Stimulated activated memory B cell treated with anti-CD40 and anti-IgM and Interleukin-4, amounts not matched to agents 10 μg/mL and 1 μg/mL and 100 μg/mL, for 72 hours (primary cell): ENCODE data around the gene SSBP2.
"Not testable (repeated sequence)": the region's sequence is repeated elsewhere in the genome, so short reads cannot be mapped to it uniquely, and the experiment has no call there.

Experiments used
- ATAC-seq: fragments of 150-1000 bp; cut with Tn5 transposase; 2 replicates; pipeline ENCODE4 v1.10.0; 2021
- H3K27ac Mint-ChIP-seq: one replicate; pipeline ENCODE4 v1.8.0; 2022; ENCODE audit warnings: mild to moderate bottlenecking, mixed read lengths
- H3K27me3 Mint-ChIP-seq: one replicate; pipeline ENCODE4 v1.8.0; 2022; ENCODE audit warnings: mixed read lengths
- H3K36me3 Mint-ChIP-seq: one replicate; pipeline ENCODE4 v1.8.0; 2022; ENCODE audit warnings: mixed read lengths
- H3K4me1 Mint-ChIP-seq: one replicate; pipeline ENCODE4 v1.8.0; 2022; ENCODE audit warnings: mixed read lengths
- H3K4me3 Mint-ChIP-seq: one replicate; pipeline ENCODE4 v1.8.0; 2022; ENCODE audit warnings: mild to moderate bottlenecking, moderate library complexity, mixed read lengths
- H3K9me3 Mint-ChIP-seq: one replicate; pipeline ENCODE4 v1.8.0; 2022; ENCODE audit warnings: mixed read lengths

The SSBP2 gene

GRCh38 chr5:81495286-81495685 lies 255.6 kb downstream of the SSBP2 start:
- Mint-ChIP-seq H3K9me3 (no peaks in the 10 kb centered on the region), H3K4me3 (no peak overlapping the region), H3K4me1 (no peaks in the 10 kb centered on the region), H3K27me3 (no peaks in the 10 kb centered on the region), H3K27ac (no peak overlapping the region), H3K36me3 (no peaks in the 10 kb centered on the region)
- no peak for ATAC-seq

GRCh38 chr5:81488862-81489261 lies 262.0 kb downstream of the SSBP2 start:
- no peaks in the 10 kb centered on the region for H3K36me3 Mint-ChIP-seq
- H3K9me3 Mint-ChIP-seq: no peaks in the 10 kb centered on the region
- H3K27me3 Mint-ChIP-seq: no peaks in the 10 kb centered on the region
- no peak overlapping the region for H3K27ac Mint-ChIP-seq
- no peak for ATAC-seq
- H3K4me1 Mint-ChIP-seq: no peaks in the 10 kb centered on the region
- H3K4me3 Mint-ChIP-seq: no peak overlapping the region

- no peaks in the 10 kb centered on the region for H3K27me3 Mint-ChIP-seq
- H3K9me3 Mint-ChIP-seq: no peaks in the 10 kb centered on the region
- H3K36me3 Mint-ChIP-seq: no peaks in the 10 kb centered on the region
- H3K4me1 Mint-ChIP-seq: no peaks in the 10 kb centered on the region
- H3K27ac Mint-ChIP-seq: no peak overlapping the region
- no peak for ATAC-seq
- H3K4me3 Mint-ChIP-seq: no peak overlapping the region
Observed at GRCh38 chr5:81486711-81487110, 264.2 kb downstream of the SSBP2 start.

- Mint-ChIP-seq H3K4me3 (no peak overlapping the region), H3K27me3 (no peaks in the 10 kb centered on the region), H3K27ac (no peak overlapping the region), H3K9me3 (no peaks in the 10 kb centered on the region), H3K36me3 (no peaks in the 10 kb centered on the region), H3K4me1 (no peaks in the 10 kb centered on the region)
- no peak for ATAC-seq
Observed at GRCh38 chr5:81482595-81482994, 268.3 kb downstream of the SSBP2 start.

- H3K4me3 Mint-ChIP-seq, ATAC-seq, H3K27me3 Mint-ChIP-seq, H3K9me3 Mint-ChIP-seq, H3K4me1 Mint-ChIP-seq, H3K27ac Mint-ChIP-seq: not testable (repeated sequence)
- H3K36me3 Mint-ChIP-seq: peaks cover 24% of the 10 kb centered on the region
Observed at GRCh38 chr5:81473395-81473794, 277.5 kb downstream of the SSBP2 start.

- peaks cover 3% of the 10 kb centered on the region for H3K9me3 Mint-ChIP-seq
- H3K4me3 Mint-ChIP-seq: no peak overlapping the region
- peaks cover 20% of the 10 kb centered on the region for H3K36me3 Mint-ChIP-seq
- H3K27ac Mint-ChIP-seq: no peak overlapping the region
- H3K4me1 Mint-ChIP-seq: no peaks in the 10 kb centered on the region
- H3K27me3 Mint-ChIP-seq: no peaks in the 10 kb centered on the region
- no peak for ATAC-seq
Observed at GRCh38 chr5:81469676-81470075, 281.2 kb downstream of the SSBP2 start.

GRCh38 chr5:81450940-81451339 lies 300.0 kb downstream of the SSBP2 start:
- Mint-ChIP-seq H3K4me3 (no peak overlapping the region), H3K4me1 (no peaks in the 10 kb centered on the region), H3K27ac (no peak overlapping the region), H3K36me3 (peaks cover 47% of the 10 kb centered on the region), H3K27me3 (no peaks in the 10 kb centered on the region), H3K9me3 (no peaks in the 10 kb centered on the region)
- no peak for ATAC-seq

GRCh38 chr5:81435023-81435422 lies 315.9 kb downstream of the SSBP2 start:
- Mint-ChIP-seq H3K4me1 (no peaks in the 10 kb centered on the region), H3K9me3 (no peaks in the 10 kb centered on the region), H3K27ac (no peak overlapping the region), H3K27me3 (no peaks in the 10 kb centered on the region), H3K36me3 (peaks cover 5% of the 10 kb centered on the region), H3K4me3 (no peak overlapping the region)
- ATAC-seq: no peak

GRCh38 chr5:81429985-81430384 lies 320.9 kb downstream of the SSBP2 start:
- ATAC-seq: no peak
- H3K9me3 Mint-ChIP-seq: no peaks in the 10 kb centered on the region
- no peaks in the 10 kb centered on the region for H3K27me3 Mint-ChIP-seq
- peaks cover 5% of the 10 kb centered on the region for H3K36me3 Mint-ChIP-seq
- no peak overlapping the region for H3K4me3 Mint-ChIP-seq
- no peak overlapping the region for H3K27ac Mint-ChIP-seq
- peaks cover 9% of the 10 kb centered on the region for H3K4me1 Mint-ChIP-seq

- no peak overlapping the region for H3K27ac Mint-ChIP-seq
- H3K4me1 Mint-ChIP-seq: peaks cover 9% of the 10 kb centered on the region
- H3K27me3 Mint-ChIP-seq: no peaks in the 10 kb centered on the region
- no peak for ATAC-seq
- no peak overlapping the region for H3K4me3 Mint-ChIP-seq
- H3K9me3 Mint-ChIP-seq: no peaks in the 10 kb centered on the region
- peaks cover under 1% of the 10 kb centered on the region for H3K36me3 Mint-ChIP-seq
Observed at GRCh38 chr5:81429363-81429762, 321.5 kb downstream of the SSBP2 start.

- no peak overlapping the region for H3K4me3 Mint-ChIP-seq
Observed at GRCh38 chr5:81428861-81429260, 322.0 kb downstream of the SSBP2 start.

GRCh38 chr5:81428446-81428845 lies 322.5 kb downstream of the SSBP2 start:
- H3K9me3 Mint-ChIP-seq: no peaks in the 10 kb centered on the region
- peaks cover 9% of the 10 kb centered on the region for H3K4me1 Mint-ChIP-seq
- H3K36me3 Mint-ChIP-seq: no peaks in the 10 kb centered on the region
- no peak for ATAC-seq
- no peaks in the 10 kb centered on the region for H3K27me3 Mint-ChIP-seq
- no peak overlapping the region for H3K4me3 Mint-ChIP-seq
- H3K27ac Mint-ChIP-seq: no peak overlapping the region

More at GRCh38 chr5:81428861-81429260, 322.0 kb downstream of the SSBP2 start:
- H3K27ac Mint-ChIP-seq: no peak overlapping the region
- ATAC-seq: no peak
- no peaks in the 10 kb centered on the region for H3K36me3 Mint-ChIP-seq
- no peaks in the 10 kb centered on the region for H3K27me3 Mint-ChIP-seq
- no peaks in the 10 kb centered on the region for H3K9me3 Mint-ChIP-seq
- peaks cover 9% of the 10 kb centered on the region for H3K4me1 Mint-ChIP-seq

- H3K9me3 Mint-ChIP-seq: no peaks in the 10 kb centered on the region
- H3K4me3 Mint-ChIP-seq: no peak overlapping the region
- no peaks in the 10 kb centered on the region for H3K27me3 Mint-ChIP-seq
- no peak overlapping the region for H3K27ac Mint-ChIP-seq
- no peaks in the 10 kb centered on the region for H3K36me3 Mint-ChIP-seq
- peaks cover 9% of the 10 kb centered on the region for H3K4me1 Mint-ChIP-seq
- no peak for ATAC-seq
Observed at GRCh38 chr5:81427566-81427965, 323.3 kb downstream of the SSBP2 start.

GRCh38 chr5:81426359-81427030 lies 324.4 kb downstream of the SSBP2 start:
- H3K27ac Mint-ChIP-seq: no peak overlapping the region

GRCh38 chr5:81425569-81425968 lies 325.3 kb downstream of the SSBP2 start:
- H3K36me3 Mint-ChIP-seq: peaks cover under 1% of the 10 kb centered on the region
- H3K27me3 Mint-ChIP-seq: no peaks in the 10 kb centered on the region
- H3K27ac Mint-ChIP-seq: no peak overlapping the region
- H3K9me3 Mint-ChIP-seq: no peaks in the 10 kb centered on the region
- no peak for ATAC-seq
- peaks cover 9% of the 10 kb centered on the region for H3K4me1 Mint-ChIP-seq
- H3K4me3 Mint-ChIP-seq: no peak overlapping the region

More at GRCh38 chr5:81426359-81427030, 324.4 kb downstream of the SSBP2 start:
- no peaks in the 10 kb centered on the region for H3K9me3 Mint-ChIP-seq
- no peaks in the 10 kb centered on the region for H3K36me3 Mint-ChIP-seq
- no peaks in the 10 kb centered on the region for H3K27me3 Mint-ChIP-seq
- H3K4me3 Mint-ChIP-seq: no peak overlapping the region
- peaks cover 9% of the 10 kb centered on the region for H3K4me1 Mint-ChIP-seq
- ATAC-seq: no peak

- H3K4me3 Mint-ChIP-seq: no peak overlapping the region
- no peaks in the 10 kb centered on the region for H3K27me3 Mint-ChIP-seq
- no peak for ATAC-seq
- no peak overlapping the region for H3K27ac Mint-ChIP-seq
- H3K36me3 Mint-ChIP-seq: peaks cover 9% of the 10 kb centered on the region
- H3K4me1 Mint-ChIP-seq: peaks cover 9% of the 10 kb centered on the region
- no peaks in the 10 kb centered on the region for H3K9me3 Mint-ChIP-seq
Observed at GRCh38 chr5:81424728-81425127, 326.2 kb downstream of the SSBP2 start.
